ENCODE measurements around the gene PCP4L1.
"Not testable (repeated sequence)": the region's sequence is repeated elsewhere in the genome, so short reads cannot be mapped to it uniquely, and the experiment has no call there.

Gene PCP4L1

DNA sequence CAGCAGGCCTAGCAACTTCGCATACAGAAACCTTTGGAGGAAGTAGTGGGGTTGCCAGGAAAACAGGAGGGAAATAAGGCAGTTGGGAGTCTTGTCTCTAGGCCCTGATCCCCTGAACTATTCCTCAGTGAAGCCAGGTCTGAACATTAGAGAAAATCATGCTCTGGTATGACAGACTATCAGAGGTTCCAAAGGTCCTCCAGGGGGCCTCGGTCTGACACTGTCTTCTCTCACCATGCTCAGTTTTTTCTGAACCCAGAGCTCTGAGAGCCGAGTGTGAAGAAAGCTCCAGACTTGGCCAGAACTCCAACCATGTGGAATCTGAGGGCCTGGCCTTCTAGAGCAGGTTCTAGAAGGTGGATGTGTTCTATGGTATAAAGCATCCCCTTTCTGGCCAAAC, 28.6 kb upstream of the PCP4L1 start:
- peaks cover 4% of the 10 kb centered on the region for H3K4me1 ChIP-seq (ENCODE audit: control insufficient read depth, insufficient read depth, low read length)
- H3K4me3 ChIP-seq (ENCODE audit: insufficient read depth, low read depth, low read length): no peak overlapping the region
- WGBS, 2 experiments: 86 to 87% methylated on average over 3 of the region's 3 CpGs
- H3K36me3 ChIP-seq (ENCODE audit: control insufficient read depth, insufficient read depth, low read length): no peaks in the 10 kb centered on the region
- no peak overlapping the region for H3K27ac ChIP-seq (ENCODE audit: insufficient read depth, low read depth, low read length, poor library complexity, severe bottlenecking)
- H3K9me3 ChIP-seq (ENCODE audit: control insufficient read depth, low read length): no peaks in the 10 kb centered on the region
- no peaks in the 10 kb centered on the region for H3K27me3 ChIP-seq (ENCODE audit: control insufficient read depth, insufficient read depth, low read length, poor library complexity, severe bottlenecking)

- Histone ChIP-seq H3K36me3 (ENCODE audit: control insufficient read depth, insufficient read depth, low read length) (no peaks in the 10 kb centered on the region), H3K27me3 (ENCODE audit: control insufficient read depth, insufficient read depth, low read length, poor library complexity, severe bottlenecking) (no peaks in the 10 kb centered on the region), H3K9me3 (ENCODE audit: control insufficient read depth, low read length) (no peaks in the 10 kb centered on the region), H3K4me1 (ENCODE audit: control insufficient read depth, insufficient read depth, low read length) (peaks cover 4% of the 10 kb centered on the region), H3K27ac (ENCODE audit: insufficient read depth, low read depth, low read length, poor library complexity, severe bottlenecking) (no peak overlapping the region), H3K4me3 (ENCODE audit: insufficient read depth, low read depth, low read length) (no peak overlapping the region)
- WGBS, 2 experiments: 97 to 98% methylated on average over 7 of the region's 7 CpGs
Observed at GRCh38 chr1:161230762-161231161, 27.8 kb upstream of the PCP4L1 start.

DNA sequence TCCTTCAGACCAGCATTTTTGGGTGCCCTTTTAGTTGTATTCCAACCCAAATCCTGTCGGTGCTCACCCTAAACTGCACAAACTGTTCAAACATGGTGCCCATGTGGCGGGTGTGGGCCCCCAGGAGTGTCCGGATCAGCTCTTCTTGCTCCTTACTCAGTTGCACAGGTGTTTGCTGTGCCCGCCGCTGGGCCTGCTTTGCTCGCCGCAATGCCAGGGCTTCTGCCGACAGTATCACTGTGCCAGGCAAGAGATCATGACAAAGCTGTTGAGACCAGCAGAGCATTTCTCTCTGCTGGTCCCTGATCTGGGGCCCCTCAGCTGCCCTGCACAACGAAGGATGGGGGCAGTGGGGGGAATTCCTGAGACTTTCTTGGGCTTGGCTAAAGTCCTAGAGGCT, 25.4 kb upstream of the PCP4L1 start:
- WGBS, 2 experiments: 87 to 90% methylated on average over 9 of the region's 9 CpGs
- Histone ChIP-seq H3K36me3 (ENCODE audit: control insufficient read depth, insufficient read depth, low read length) (no peaks in the 10 kb centered on the region), H3K4me1 (ENCODE audit: control insufficient read depth, insufficient read depth, low read length) (no peaks in the 10 kb centered on the region)

GRCh38 chr1:161235957-161236775, 22.4 kb upstream of the PCP4L1 start:
- 95% methylated on average over 5 of the region's 5 CpGs for WGBS, 2 experiments
- no peaks in the 10 kb centered on the region for H3K36me3 ChIP-seq (ENCODE audit: control insufficient read depth, insufficient read depth, low read length)
- H3K27me3 ChIP-seq (ENCODE audit: control insufficient read depth, insufficient read depth, low read length, poor library complexity, severe bottlenecking): no peaks in the 10 kb centered on the region
- H3K4me3 ChIP-seq (ENCODE audit: insufficient read depth, low read depth, low read length): no peak overlapping the region
- H3K4me1 ChIP-seq (ENCODE audit: control insufficient read depth, insufficient read depth, low read length): no peaks in the 10 kb centered on the region
- no peak overlapping the region for H3K27ac ChIP-seq (ENCODE audit: insufficient read depth, low read depth, low read length, poor library complexity, severe bottlenecking)
- H3K9me3 ChIP-seq (ENCODE audit: control insufficient read depth, low read length): no peaks in the 10 kb centered on the region

More for the DNA sequence above, 25.4 kb upstream of the PCP4L1 start:
- Histone ChIP-seq H3K9me3 (ENCODE audit: control insufficient read depth, low read length) (no peaks in the 10 kb centered on the region), H3K4me3 (ENCODE audit: insufficient read depth, low read depth, low read length) (no peak overlapping the region), H3K27me3 (ENCODE audit: control insufficient read depth, insufficient read depth, low read length, poor library complexity, severe bottlenecking) (no peaks in the 10 kb centered on the region), H3K27ac (ENCODE audit: insufficient read depth, low read depth, low read length, poor library complexity, severe bottlenecking) (no peak overlapping the region)

GRCh38 chr1:161238039-161238473, 20.5 kb upstream of the PCP4L1 start, which contains the start of gene NR1I3:
NR1I3 (minus strand) TSS chr1:161238203; CDS start chr1:161236565, 1,638 bp downstream.
- no peaks in the 10 kb centered on the region for H3K27me3 ChIP-seq (ENCODE audit: control insufficient read depth, insufficient read depth, low read length, poor library complexity, severe bottlenecking)
- no peaks in the 10 kb centered on the region for H3K36me3 ChIP-seq (ENCODE audit: control insufficient read depth, insufficient read depth, low read length)
- WGBS, 2 experiments: 80 to 84% methylated on average over 4 of the region's 4 CpGs
- H3K27ac ChIP-seq (ENCODE audit: insufficient read depth, low read depth, low read length, poor library complexity, severe bottlenecking): no peak within 1 kb of the TSS
- no peak within 1 kb of the TSS for H3K4me3 ChIP-seq (ENCODE audit: insufficient read depth, low read depth, low read length)
- no peaks in the 10 kb centered on the region for H3K9me3 ChIP-seq (ENCODE audit: control insufficient read depth, low read length)
- H3K4me1 ChIP-seq (ENCODE audit: control insufficient read depth, insufficient read depth, low read length): no peaks in the 10 kb centered on the region

DNA sequence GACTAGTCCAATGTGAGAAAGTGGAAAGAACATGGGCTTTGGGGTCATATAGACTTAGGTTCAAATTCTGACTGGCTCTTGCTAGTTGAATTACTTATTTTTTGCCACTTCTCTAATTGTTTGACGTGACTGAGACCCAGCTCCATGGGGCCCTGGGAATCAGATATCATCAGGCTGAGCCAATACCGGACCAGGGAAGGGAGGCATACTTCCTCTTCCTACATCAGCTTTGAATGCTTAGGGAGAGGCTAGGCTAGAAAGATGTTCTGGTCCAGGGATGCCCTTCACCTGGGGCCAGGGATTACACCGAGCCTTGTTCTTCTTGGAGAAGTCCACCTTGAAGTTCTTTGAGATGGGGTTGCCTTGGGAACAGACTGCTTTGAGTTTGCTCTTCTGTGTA, 16.9 kb upstream of the PCP4L1 start:
- no peak overlapping the region for H3K4me3 ChIP-seq (ENCODE audit: insufficient read depth, low read depth, low read length)
- 80 to 84% methylated on average over 3 of the region's 3 CpGs for WGBS, 2 experiments
- H3K27me3 ChIP-seq (ENCODE audit: control insufficient read depth, insufficient read depth, low read length, poor library complexity, severe bottlenecking): no peaks in the 10 kb centered on the region
- no peaks in the 10 kb centered on the region for H3K9me3 ChIP-seq (ENCODE audit: control insufficient read depth, low read length)
- no peak overlapping the region for H3K27ac ChIP-seq (ENCODE audit: insufficient read depth, low read depth, low read length, poor library complexity, severe bottlenecking)
- H3K4me1 ChIP-seq (ENCODE audit: control insufficient read depth, insufficient read depth, low read length): no peaks in the 10 kb centered on the region
- no peaks in the 10 kb centered on the region for H3K36me3 ChIP-seq (ENCODE audit: control insufficient read depth, insufficient read depth, low read length)

GRCh38 chr1:161242313-161242712, 16.2 kb upstream of the PCP4L1 start:
- no peaks in the 10 kb centered on the region for H3K4me1 ChIP-seq (ENCODE audit: control insufficient read depth, insufficient read depth, low read length)
- 88 to 93% methylated on average over 2 of the region's 2 CpGs for WGBS, 2 experiments
- no peaks in the 10 kb centered on the region for H3K9me3 ChIP-seq (ENCODE audit: control insufficient read depth, low read length)
- no peak overlapping the region for H3K27ac ChIP-seq (ENCODE audit: insufficient read depth, low read depth, low read length, poor library complexity, severe bottlenecking)
- H3K4me3 ChIP-seq (ENCODE audit: insufficient read depth, low read depth, low read length): no peak overlapping the region
- H3K36me3 ChIP-seq (ENCODE audit: control insufficient read depth, insufficient read depth, low read length): no peaks in the 10 kb centered on the region
- H3K27me3 ChIP-seq (ENCODE audit: control insufficient read depth, insufficient read depth, low read length, poor library complexity, severe bottlenecking): no peaks in the 10 kb centered on the region

- no peaks in the 10 kb centered on the region for H3K27me3 ChIP-seq (ENCODE audit: control insufficient read depth, insufficient read depth, low read length, poor library complexity, severe bottlenecking)
- no peak overlapping the region for H3K27ac ChIP-seq (ENCODE audit: insufficient read depth, low read depth, low read length, poor library complexity, severe bottlenecking)
- H3K36me3 ChIP-seq (ENCODE audit: control insufficient read depth, insufficient read depth, low read length): no peaks in the 10 kb centered on the region
- no peaks in the 10 kb centered on the region for H3K9me3 ChIP-seq (ENCODE audit: control insufficient read depth, low read length)
- 90 to 93% methylated on average over 4 of the region's 4 CpGs for WGBS, 2 experiments
- no peaks in the 10 kb centered on the region for H3K4me1 ChIP-seq (ENCODE audit: control insufficient read depth, insufficient read depth, low read length)
- no peak overlapping the region for H3K4me3 ChIP-seq (ENCODE audit: insufficient read depth, low read depth, low read length)
Observed at GRCh38 chr1:161244888-161245287, 13.7 kb upstream of the PCP4L1 start.

DNA sequence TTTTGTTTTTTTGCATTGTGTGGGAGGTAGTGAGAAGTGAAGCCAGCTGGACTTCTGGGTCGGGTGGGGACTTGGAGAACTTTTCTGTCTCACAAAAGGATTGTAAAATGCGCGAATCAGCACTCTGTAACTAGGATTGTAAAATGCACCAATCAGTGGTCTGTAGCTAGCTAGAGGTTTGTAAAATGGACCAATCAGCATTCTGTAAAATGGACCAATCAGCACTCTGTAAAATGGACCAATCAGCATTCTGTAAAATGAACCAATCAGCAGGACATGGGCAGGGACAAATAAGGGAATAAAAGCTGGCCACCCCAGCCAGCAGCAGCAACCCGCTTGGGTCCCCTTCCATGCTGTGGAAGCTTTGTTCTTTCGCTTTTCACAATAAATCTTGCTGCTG, 8.4 kb upstream of the PCP4L1 start:
- H3K36me3 ChIP-seq (ENCODE audit: control insufficient read depth, insufficient read depth, low read length); H3K4me1 ChIP-seq (ENCODE audit: control insufficient read depth, insufficient read depth, low read length); H3K4me3 ChIP-seq (ENCODE audit: insufficient read depth, low read depth, low read length); H3K27ac ChIP-seq (ENCODE audit: insufficient read depth, low read depth, low read length, poor library complexity, severe bottlenecking); H3K27me3 ChIP-seq (ENCODE audit: control insufficient read depth, insufficient read depth, low read length, poor library complexity, severe bottlenecking); H3K9me3 ChIP-seq (ENCODE audit: control insufficient read depth, low read length): not testable (repeated sequence)
- WGBS, 2 experiments: 92 to 95% methylated on average over 5 of the region's 5 CpGs

DNA sequence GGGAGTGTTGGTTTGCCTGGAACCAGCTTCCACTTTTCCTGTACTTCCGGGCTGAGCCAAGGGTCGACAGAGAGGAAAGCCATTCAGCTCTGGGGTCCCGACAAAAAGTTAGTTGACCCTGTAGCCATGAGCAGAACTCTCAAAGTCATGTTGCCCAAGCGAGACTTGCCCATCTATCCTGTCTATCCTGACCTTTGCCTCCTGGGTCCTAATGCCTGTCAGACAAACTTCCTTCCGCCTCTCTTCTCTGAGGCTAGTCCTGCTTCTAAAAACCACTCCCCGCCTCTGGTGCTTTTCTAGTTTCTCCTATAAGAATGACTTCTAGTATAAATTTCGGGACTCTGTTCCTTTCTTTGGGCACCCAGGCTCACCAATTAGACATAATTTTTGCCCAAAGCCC, 7.7 kb upstream of the PCP4L1 start:
- Histone ChIP-seq H3K27me3 (ENCODE audit: control insufficient read depth, insufficient read depth, low read length, poor library complexity, severe bottlenecking) (no peaks in the 10 kb centered on the region), H3K4me3 (ENCODE audit: insufficient read depth, low read depth, low read length) (no peak overlapping the region), H3K4me1 (ENCODE audit: control insufficient read depth, insufficient read depth, low read length) (no peaks in the 10 kb centered on the region), H3K36me3 (ENCODE audit: control insufficient read depth, insufficient read depth, low read length) (no peaks in the 10 kb centered on the region), H3K9me3 (ENCODE audit: control insufficient read depth, low read length) (no peaks in the 10 kb centered on the region), H3K27ac (ENCODE audit: insufficient read depth, low read depth, low read length, poor library complexity, severe bottlenecking) (no peak overlapping the region)
- WGBS, 2 experiments: 80 to 83% methylated on average over 7 of the region's 7 CpGs

All from ectodermal cell (in vitro differentiated cells).